HG03175 (cell line): ENCODE results near the gene VWA5B1.
"Not testable (repeated sequence)": the region's sequence is repeated elsewhere in the genome, so short reads cannot be mapped to it uniquely, and the experiment has no call there.

Experiments used
- ATAC-seq: cut with Tn5 transposase; IDR thresholded peaks from one replicate; pipeline ENCODE4 v1.9.1; 2021; ENCODE audit warnings: mild to moderate bottlenecking, moderate library complexity; ENCODE audit not compliant: unreplicated experiment

VWA5B1 gene

GRCh38 chr1:20278692-20279130 lies 12.0 kb upstream of the VWA5B1 start:
- ATAC-seq = no peak

- no peak for ATAC-seq
Observed at GRCh38 chr1:20279509-20279908, 11.2 kb upstream of the VWA5B1 start.

- no peak for ATAC-seq
Observed at GRCh38 chr1:20280341-20280740, 10.3 kb upstream of the VWA5B1 start.

- ATAC-seq = no peak
Observed at GRCh38 chr1:20280906-20281305, 9.8 kb upstream of the VWA5B1 start.

GRCh38 chr1:20281801-20282200 lies 8.9 kb upstream of the VWA5B1 start:
- no peak for ATAC-seq

- ATAC-seq = no peak
Observed at GRCh38 chr1:20282533-20282932, 8.1 kb upstream of the VWA5B1 start.

- ATAC-seq = no peak
Observed at GRCh38 chr1:20284046-20284445, 6.6 kb upstream of the VWA5B1 start.

- no peak for ATAC-seq
Observed at GRCh38 chr1:20284625-20285024, 6.0 kb upstream of the VWA5B1 start.

- ATAC-seq = no peak
Observed at GRCh38 chr1:20285510-20285909, 5.2 kb upstream of the VWA5B1 start.

- ATAC-seq = not testable (repeated sequence)
Observed at GRCh38 chr1:20287696-20288095, 3.0 kb upstream of the VWA5B1 start.

- no peak for ATAC-seq
Observed at GRCh38 chr1:20291645-20292084, 990 bp downstream of the VWA5B1 start.

- no peak for ATAC-seq
Observed at GRCh38 chr1:20298626-20299025, 8.0 kb downstream of the VWA5B1 start.

GRCh38 chr1:20301463-20302107 lies 10.9 kb downstream of the VWA5B1 start:
- no peak for ATAC-seq

GRCh38 chr1:20302108-20302471 lies 11.4 kb downstream of the VWA5B1 start:
- ATAC-seq = no peak

- ATAC-seq = no peak
Observed at GRCh38 chr1:20307026-20307425, 16.4 kb downstream of the VWA5B1 start.

- no peak for ATAC-seq
Observed at GRCh38 chr1:20308569-20308968, 17.9 kb downstream of the VWA5B1 start.

- no peak for ATAC-seq
Observed at GRCh38 chr1:20311289-20311688, 20.6 kb downstream of the VWA5B1 start.

GRCh38 chr1:20312310-20312709 lies 21.6 kb downstream of the VWA5B1 start:
- no peak for ATAC-seq

GRCh38 chr1:20312818-20313217 lies 22.1 kb downstream of the VWA5B1 start:
- ATAC-seq = no peak

- ATAC-seq = no peak
Observed at GRCh38 chr1:20317471-20317870, 26.8 kb downstream of the VWA5B1 start.

- no peak for ATAC-seq
Observed at GRCh38 chr1:20318521-20318920, 27.8 kb downstream of the VWA5B1 start.

GRCh38 chr1:20318971-20319370 lies 28.3 kb downstream of the VWA5B1 start:
- ATAC-seq = no peak
